Esophagus muscularis mucosa (tissue), 4 donors: Measurements from ENCODE around the gene OR5AC2. TPM values are rescaled to one million over a fixed set of nuclear protein-coding genes. Genes with fewer than 3 reads are reported as not detected.

Source experiments
- DNase-seq: peaks from one replicate; pipeline ENCODE4 v3.0.0-alpha.2; 2017; ENCODE audit errors: extremely low spot score
- H3K27ac ChIP-seq, 4 donors: fragments of 200-600 bp; sonication (generic); replicated peaks in 1 of 4; 1 replicate in 3 of 4; 2 replicates in 1 of 4; pipeline ENCODE4 v1.5.1; 2016 to 2019; ENCODE audit warnings: mild to moderate bottlenecking in 1 of 4
- H3K27me3 ChIP-seq, 4 donors: fragments of 200-600 bp; sonication (generic); one replicate each; pipeline versions ENCODE4 v1.5.1 to v1.6.0; 2016 to 2019
- H3K36me3 ChIP-seq, 4 donors: fragments of 200-600 bp; sonication (generic); one replicate each; pipeline ENCODE4 v1.5.1; 2016 to 2019
- H3K4me1 ChIP-seq, 4 donors: fragments of 200-600 bp; sonication (generic); one replicate each; pipeline ENCODE4 v1.5.1; 2016 to 2019
- H3K4me3 ChIP-seq, 4 donors: fragments of 200-600 bp; sonication (generic); 1 replicate in 2 of 4; 2 replicates in 2 of 4; pipeline ENCODE4 v1.5.1; 2016 to 2019; ENCODE audit warnings: mild to moderate bottlenecking in 4 of 4, moderate library complexity in 1 of 4
- H3K9me3 ChIP-seq, 4 donors: fragments of 200-600 bp; sonication (generic); 1 replicate in 3 of 4; 2 replicates in 1 of 4; pipeline ENCODE4 v1.5.1; 2016 to 2019
- EP300 ChIP-seq: sonication (generic); formaldehyde crosslinking; IDR thresholded peaks from one replicate; pipeline ENCODE4 v1.6.1; 2017; ENCODE audit warnings: antibody characterized with exemption
- POLR2A ChIP-seq: fragments of 450-650 bp; IDR thresholded peaks from one replicate; pipeline ENCODE4 v1.6.1; 2017; ENCODE audit warnings: antibody characterized with exemption, moderate library complexity, mild to moderate bottlenecking, low read depth
- POLR2AphosphoS5 ChIP-seq, 2 donors: sonication (generic); formaldehyde crosslinking; IDR thresholded peaks; one replicate each; pipeline ENCODE4 v1.6.1; 2017; ENCODE audit warnings: antibody characterized with exemption in 2 of 2
- WGBS: methylation state at CpG from one replicate; pipeline ENCODE4 v1.1.5; 2018; 5-methylcytosine and 5-hydroxymethylcytosine counted together
- intact Hi-C: fragments of 100-400 bp; cut with DNase I; formaldehyde crosslinking; loops from one replicate; pipeline ENCODE4 v1.15.1; 2023
- total RNA-seq, 4 donors: library from RNA; depleted of rRNA; stranded (reverse); fragments of >200 nt; gene quantifications; one replicate each; pipeline versions ENCODE4 v1.1.0 to v1.2.1, GENCODE V29; 2016
- TF ChIP-seq, protein P1 (sequence below), 3 experiments: fragments of 200-600 bp in 2 of 3; fragments of 450-650 bp in 1 of 3; sonication (generic) in 2 of 3; IDR thresholded peaks; one replicate each; pipeline ENCODE4 v1.5.1; 2017 to 2019; ENCODE audit warnings: antibody characterized with exemption in 3 of 3, mild to moderate bottlenecking in 2 of 3, moderate library complexity in 1 of 3

OR5AC2 gene
- total RNA-seq, 4 donors from 2014 or later = not detected

DNA sequence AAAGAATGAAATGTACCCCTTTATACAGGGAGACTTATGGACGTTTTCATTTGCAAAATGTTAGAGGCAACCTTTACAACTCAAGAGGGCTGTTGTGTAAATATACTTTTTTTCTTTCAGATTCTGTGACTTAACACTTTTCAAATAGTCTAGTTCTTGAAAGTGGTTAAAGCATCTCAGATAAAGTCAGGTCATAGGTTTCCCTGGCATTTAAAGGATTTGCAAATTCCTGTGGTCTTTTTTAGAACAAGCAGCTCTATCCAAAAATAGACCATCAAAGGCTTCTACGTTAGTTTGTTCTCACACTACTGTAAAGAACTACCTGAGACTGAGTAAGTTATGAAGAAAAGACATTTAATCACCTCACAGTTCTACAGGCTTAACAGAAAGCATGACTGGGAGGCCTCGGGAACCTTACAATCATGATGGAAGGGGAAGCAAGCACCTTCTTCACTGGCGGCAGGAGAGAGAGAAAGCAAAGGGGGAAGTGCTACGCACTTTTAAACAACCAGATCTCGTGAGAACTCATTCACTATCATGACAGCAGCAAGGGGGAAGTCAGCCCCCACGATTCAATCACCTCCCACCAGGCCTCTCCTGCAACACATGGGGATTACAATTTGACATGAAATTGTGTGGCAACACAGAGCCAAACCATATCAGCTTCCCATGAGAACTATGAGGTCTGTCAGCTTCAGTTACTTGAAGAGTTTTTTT lies 28.6 kb upstream of the OR5AC2 start:
- H3K27ac ChIP-seq = no peak overlapping the region
- TF ChIP-seq, protein P1, sequence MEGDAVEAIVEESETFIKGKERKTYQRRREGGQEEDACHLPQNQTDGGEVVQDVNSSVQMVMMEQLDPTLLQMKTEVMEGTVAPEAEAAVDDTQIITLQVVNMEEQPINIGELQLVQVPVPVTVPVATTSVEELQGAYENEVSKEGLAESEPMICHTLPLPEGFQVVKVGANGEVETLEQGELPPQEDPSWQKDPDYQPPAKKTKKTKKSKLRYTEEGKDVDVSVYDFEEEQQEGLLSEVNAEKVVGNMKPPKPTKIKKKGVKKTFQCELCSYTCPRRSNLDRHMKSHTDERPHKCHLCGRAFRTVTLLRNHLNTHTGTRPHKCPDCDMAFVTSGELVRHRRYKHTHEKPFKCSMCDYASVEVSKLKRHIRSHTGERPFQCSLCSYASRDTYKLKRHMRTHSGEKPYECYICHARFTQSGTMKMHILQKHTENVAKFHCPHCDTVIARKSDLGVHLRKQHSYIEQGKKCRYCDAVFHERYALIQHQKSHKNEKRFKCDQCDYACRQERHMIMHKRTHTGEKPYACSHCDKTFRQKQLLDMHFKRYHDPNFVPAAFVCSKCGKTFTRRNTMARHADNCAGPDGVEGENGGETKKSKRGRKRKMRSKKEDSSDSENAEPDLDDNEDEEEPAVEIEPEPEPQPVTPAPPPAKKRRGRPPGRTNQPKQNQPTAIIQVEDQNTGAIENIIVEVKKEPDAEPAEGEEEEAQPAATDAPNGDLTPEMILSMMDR (IDR thresholded peaks at IDR 0.05) = no peak
- no peak for TF ChIP-seq POLR2A
- TF ChIP-seq POLR2AphosphoS5 (IDR thresholded peaks at IDR 0.05) = no peak
- no peak for TF ChIP-seq EP300
- H3K4me1 ChIP-seq = no peaks in the 10 kb centered on the region
- DNase-seq = no peak
- WGBS = 36% methylated on average over 7 of the region's 7 CpGs
- H3K27me3 ChIP-seq = no peaks in the 10 kb centered on the region
- no peaks in the 10 kb centered on the region for H3K36me3 ChIP-seq
- no peaks in the 10 kb centered on the region for H3K9me3 ChIP-seq
- H3K4me3 ChIP-seq = no peak overlapping the region
- intact Hi-C loops = no loop called here

DNA sequence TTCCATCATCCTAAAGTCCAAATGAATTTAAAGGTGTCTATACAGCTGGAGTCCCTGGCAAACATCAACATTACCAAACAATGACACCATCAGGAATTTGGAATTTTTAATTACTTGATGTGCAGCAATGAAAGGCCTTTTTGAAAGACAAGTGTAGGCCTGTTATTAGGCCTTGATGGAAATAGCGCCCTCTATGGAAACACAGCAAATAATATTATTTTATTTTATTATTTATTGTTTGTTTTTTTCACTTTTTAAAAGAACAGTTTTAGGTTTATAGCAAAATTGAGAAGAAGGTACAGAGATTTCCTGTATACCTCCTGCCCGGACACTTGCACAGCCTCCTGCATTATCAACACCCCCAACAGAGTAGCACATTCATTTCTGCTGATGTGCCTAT lies 18.1 kb upstream of the OR5AC2 start:
- Histone ChIP-seq H3K4me1 (no peaks in the 10 kb centered on the region), H3K4me3 (no peak overlapping the region), H3K27me3 (no peaks in the 10 kb centered on the region), H3K27ac (no peak overlapping the region), H3K36me3 (no peaks in the 10 kb centered on the region), H3K9me3 (no peaks in the 10 kb centered on the region)
- TF ChIP-seq EP300 = no peak
- TF ChIP-seq POLR2AphosphoS5 (IDR thresholded peaks at IDR 0.05) = no peak
- TF ChIP-seq, protein P1 (IDR thresholded peaks at IDR 0.05) = no peak
- TF ChIP-seq POLR2A = no peak
- intact Hi-C loops = no loop called here
- WGBS = 44% methylated on average over 2 of the region's 2 CpGs
- DNase-seq = no peak

DNA sequence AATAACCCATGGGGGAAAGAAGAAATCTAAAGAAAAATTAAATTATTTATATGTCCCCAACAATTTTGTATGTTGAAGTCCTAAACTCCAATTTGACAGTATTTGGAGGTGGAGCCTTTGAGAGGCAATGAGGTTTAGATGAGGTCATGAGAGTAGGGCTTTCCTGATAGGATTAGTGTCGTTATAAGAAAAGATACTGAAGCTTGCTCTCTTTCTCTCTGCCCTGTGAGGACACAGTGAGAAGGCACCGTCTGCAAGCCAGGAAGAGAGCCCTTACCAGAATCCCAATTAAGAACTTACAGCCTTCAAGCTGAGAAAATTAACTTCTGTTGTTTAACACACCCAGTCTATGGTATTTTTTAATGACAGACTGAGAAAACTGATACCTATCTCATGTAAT lies 16.1 kb upstream of the OR5AC2 start:
- no peaks in the 10 kb centered on the region for H3K4me1 ChIP-seq
- H3K27me3 ChIP-seq = no peaks in the 10 kb centered on the region
- no peak for DNase-seq
- intact Hi-C loops = no loop called here
- no peak overlapping the region for H3K27ac ChIP-seq
- 31% methylated on average over 2 of the region's 2 CpGs for WGBS
- no peaks in the 10 kb centered on the region for H3K36me3 ChIP-seq
- no peak overlapping the region for H3K4me3 ChIP-seq
- H3K9me3 ChIP-seq = no peaks in the 10 kb centered on the region
- TF ChIP-seq, protein P1 (IDR thresholded peaks at IDR 0.05) = no peak
- no peak for TF ChIP-seq POLR2A
- no peak for TF ChIP-seq POLR2AphosphoS5 (IDR thresholded peaks at IDR 0.05)

DNA sequence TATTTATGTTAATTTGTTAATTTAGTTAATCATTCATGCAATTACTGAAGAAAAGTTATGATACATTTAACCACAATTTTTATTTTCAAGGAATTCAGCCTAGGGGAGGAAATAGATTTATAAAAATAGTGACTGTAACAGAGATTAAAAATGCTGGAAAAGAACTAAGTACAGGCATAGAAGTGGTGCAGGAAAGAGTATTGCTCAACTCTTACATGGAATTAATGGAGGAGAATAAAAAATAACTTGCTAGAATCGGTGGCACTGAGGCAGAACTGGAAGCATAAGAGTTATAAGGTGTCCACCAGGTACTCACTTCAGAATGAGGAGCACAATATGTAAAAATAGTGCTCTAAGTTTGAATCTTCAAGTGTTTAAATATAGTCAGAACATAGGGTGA lies 13.5 kb upstream of the OR5AC2 start:
- 35% methylated on average over 1 of the region's 1 CpG for WGBS
- intact Hi-C loops = no loop called here

More for the DNA sequence above, 13.5 kb upstream of the OR5AC2 start:
- Histone ChIP-seq H3K4me3 (no peak overlapping the region), H3K4me1 (no peaks in the 10 kb centered on the region), H3K27me3 (no peaks in the 10 kb centered on the region), H3K36me3 (no peaks in the 10 kb centered on the region), H3K27ac (no peak overlapping the region), H3K9me3 (no peaks in the 10 kb centered on the region)
- DNase-seq = no peak
- TF ChIP-seq EP300 (no peak), POLR2A (no peak), POLR2AphosphoS5 (IDR thresholded peaks at IDR 0.05) (no peak)
- TF ChIP-seq, protein P1 (IDR thresholded peaks at IDR 0.05) = no peak
